Measurements from ENCODE around the gene TCEAL5.
"Not testable (repeated sequence)": the region's sequence is repeated elsewhere in the genome, so short reads cannot be mapped to it uniquely, and the experiment has no call there.

The TCEAL5 gene

GRCh38 chrX:103276581-103277002 lies at the start of gene TCEAL5:
Gene TCEAL5, minus strand, starts transcription at chrX:103276750. Its CDS starts 2,187 bp downstream, at chrX:103274563.
- DNase-seq (ENCODE audit: low read depth) = no peak
- TF ChIP-seq CTCF (IDR thresholded peaks at IDR 0.05; ENCODE audit: insufficient read depth, low read depth, low read length, missing control alignments) = no peak
- no peak within 1 kb of the TSS for H3K4me3 ChIP-seq (ENCODE audit: low read length)

- DNase-seq (ENCODE audit: low read depth) = no peak
- no peak for TF ChIP-seq CTCF (IDR thresholded peaks at IDR 0.05; ENCODE audit: insufficient read depth, low read depth, low read length, missing control alignments)
- H3K4me3 ChIP-seq (ENCODE audit: low read length) = no peak overlapping the region
Measured at GRCh38 chrX:103311399-103311780, 34.8 kb upstream of the TCEAL5 start.

- DNase-seq (ENCODE audit: low read depth) = peak; percentile 72
- no peak for TF ChIP-seq CTCF (IDR thresholded peaks at IDR 0.05; ENCODE audit: insufficient read depth, low read depth, low read length, missing control alignments)
- H3K4me3 ChIP-seq (ENCODE audit: low read length) = peak within 1 kb of the TSS; percentile 54
Measured at GRCh38 chrX:103310555-103311398, 34.2 kb upstream of the TCEAL5 start, which contains the start of gene BEX2. Gene BEX2, minus strand, starts transcription at chrX:103310990. Its CDS starts 1,014 bp downstream, at chrX:103309976.

- no peak for DNase-seq (ENCODE audit: low read depth)
- peak overlapping the region; percentile 54 for H3K4me3 ChIP-seq (ENCODE audit: low read length)
- no peak for TF ChIP-seq CTCF (IDR thresholded peaks at IDR 0.05; ENCODE audit: insufficient read depth, low read depth, low read length, missing control alignments)
Measured at GRCh38 chrX:103309860-103310554, 33.5 kb upstream of the TCEAL5 start.

- DNase-seq (ENCODE audit: low read depth); H3K4me3 ChIP-seq (ENCODE audit: low read length): not testable (repeated sequence)
Measured at GRCh38 chrX:103305666-103306065, 29.1 kb upstream of the TCEAL5 start.

GRCh38 chrX:103304705-103305104 lies 28.2 kb upstream of the TCEAL5 start:
- no peak for DNase-seq (ENCODE audit: low read depth)
- TF ChIP-seq CTCF (IDR thresholded peaks at IDR 0.05; ENCODE audit: insufficient read depth, low read depth, low read length, missing control alignments) = no peak
- no peak overlapping the region for H3K4me3 ChIP-seq (ENCODE audit: low read length)

- TF ChIP-seq CTCF (IDR thresholded peaks at IDR 0.05; ENCODE audit: insufficient read depth, low read depth, low read length, missing control alignments) = no peak
- no peak overlapping the region for H3K4me3 ChIP-seq (ENCODE audit: low read length)
- no peak for DNase-seq (ENCODE audit: low read depth)
Measured at GRCh38 chrX:103293118-103293517, 16.6 kb upstream of the TCEAL5 start.
